Gastrocnemius medialis (tissue), 4 donors: Measurements from ENCODE around the gene SLC7A8. TPM values are rescaled to one million over a fixed set of nuclear protein-coding genes. Genes with fewer than 3 reads are reported as not detected.

Experiments
- ATAC-seq, 2 donors: fragments of 150-250 bp; one replicate each; pipeline ENCODE4 v1.9.1; 2016
- DNase-seq, 2 donors: peaks; one replicate each; pipeline ENCODE4 v3.0.0-alpha.2; 2019
- H3K27ac ChIP-seq, 4 donors: fragments of 200-600 bp; sonication (generic); 1 replicate in 1 of 4; 2 replicates in 3 of 4; pipeline ENCODE4 v1.5.1; 2016 to 2018; ENCODE audit warnings: mild to moderate bottlenecking in 2 of 4, moderate library complexity in 1 of 4
- H3K27me3 ChIP-seq, 3 donors: fragments of 200-600 bp; sonication (generic) in 2 of 3; 1 replicate in 1 of 3; 2 replicates in 2 of 3; pipeline versions ENCODE4 v1.5.1 to v1.6.0; 2016 to 2019; ENCODE audit warnings: mild to moderate bottlenecking in 1 of 3, moderate library complexity in 1 of 3
- H3K36me3 ChIP-seq, 2 donors: fragments of 200-600 bp; sonication (generic) in 1 of 2; one replicate each; pipeline ENCODE4 v1.5.1; 2017 to 2018
- H3K4me1 ChIP-seq, 2 donors: fragments of 200-600 bp; sonication (generic) in 1 of 2; one replicate each; pipeline ENCODE4 v1.5.1; 2016 to 2017; ENCODE audit warnings: mild to moderate bottlenecking in 2 of 2
- H3K4me3 ChIP-seq, 4 donors: fragments of 200-600 bp; sonication (generic) in 3 of 4; 1 replicate in 1 of 4; 2 replicates in 3 of 4; pipeline ENCODE4 v1.5.1; 2016 to 2019; ENCODE audit warnings: mild to moderate bottlenecking in 2 of 4
- H3K9me3 ChIP-seq, 3 donors: fragments of 200-600 bp; sonication (generic) in 2 of 3; 1 replicate in 1 of 3; 2 replicates in 2 of 3; pipeline ENCODE4 v1.5.1; 2016 to 2019
- CTCF ChIP-seq, 5 experiments: fragments of 450-650 bp in 3 of 5; fragments of 200-600 bp in 2 of 5; sonication (generic) in 2 of 5; IDR thresholded peaks in 4 of 5; conservative IDR thresholded peaks in 1 of 5; 1 replicate in 4 of 5; 2 replicates in 1 of 5; pipeline ENCODE4 v1.5.1; 2016 to 2019; ENCODE audit warnings: antibody characterized with exemption in 5 of 5, mild to moderate bottlenecking in 3 of 5, moderate library complexity in 3 of 5
- POLR2A ChIP-seq, 2 donors: fragments of 450-650 bp; IDR thresholded peaks; one replicate each; pipeline ENCODE4 v1.6.1; 2017; ENCODE audit warnings: antibody characterized with exemption in 2 of 2, mild to moderate bottlenecking in 2 of 2, moderate library complexity in 2 of 2
- in situ Hi-C, 4 donors: fragments of 200-750 bp; cut with MboI; loops; one replicate each; pipeline versions ENCODE4 v1.15.0 to v1.8.0; 2017; ENCODE audit warnings: low sequenced_read_pairs in 4 of 4
- intact Hi-C: fragments of 100-400 bp; cut with DNase I; formaldehyde crosslinking; loops from one replicate; pipeline ENCODE4 v1.15.1; 2023; ENCODE audit warnings: low total_unique reads
- total RNA-seq, 4 donors: library from RNA; depleted of rRNA; stranded (reverse); fragments of >200 nt; gene quantifications; one replicate each; pipeline versions ENCODE4 v1.1.0 to v1.2.3, GENCODE V29; 2016

SLC7A8 gene
- total RNA-seq, 4 donors from 2014 or later: 34.5 to 199 (median 63.7) TPM

GRCh38 chr14:23106747-23107045 lies 76.8 kb downstream of the SLC7A8 start:
- no peak overlapping the region for H3K27ac ChIP-seq
- no peak overlapping the region for H3K4me3 ChIP-seq
- TF ChIP-seq POLR2A (IDR thresholded peaks at IDR 0.05): no peak
- no peak for TF ChIP-seq CTCF (IDR thresholded peaks at IDR 0.05 in 4 of 5, conservative IDR thresholded peaks at IDR 0.05 in 1 of 5)
- DNase-seq (no peak), ATAC-seq (no peak)
- H3K36me3 ChIP-seq: no peaks in the 10 kb centered on the region
- H3K27me3 ChIP-seq: no peaks in the 10 kb centered on the region
- intact Hi-C loops: no loop called here
- H3K9me3 ChIP-seq: no peaks in the 10 kb centered on the region
- in situ Hi-C loops: loop anchor here in 2 of 4 donors (25.0 kb wide), 1 partner anchor 181 kb away; the partner anchor contains the start of gene HOMEZ (in 2 of the 2)
- no peaks in the 10 kb centered on the region for H3K4me1 ChIP-seq

DNA sequence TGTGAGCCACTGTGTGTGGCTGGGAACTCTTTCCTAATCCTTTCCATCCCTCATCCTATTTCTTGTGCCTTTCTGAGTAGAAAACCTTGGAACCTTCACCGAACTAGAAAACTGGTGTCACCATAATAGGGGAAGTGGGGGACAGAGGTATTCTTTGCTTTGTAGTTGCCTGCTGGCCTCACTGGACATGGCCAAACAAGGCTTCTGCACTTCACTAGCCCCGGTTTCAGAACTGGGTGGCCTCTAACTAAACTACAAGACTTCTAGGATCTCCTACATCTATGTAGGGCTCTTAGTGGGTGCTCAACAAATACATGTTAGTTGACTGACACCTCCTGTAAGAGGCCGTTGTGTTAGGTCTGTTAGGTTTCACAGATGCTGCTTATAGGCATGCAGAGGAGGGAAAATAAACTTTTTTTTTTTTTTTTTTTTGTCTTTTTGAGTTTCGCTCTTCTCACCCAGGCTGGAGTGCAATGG lies 78.1 kb downstream of the SLC7A8 start:
- DNase-seq (no peak), ATAC-seq (no peak)
- Histone ChIP-seq H3K4me1 (no peaks in the 10 kb centered on the region), H3K4me3 (no peak overlapping the region), H3K27ac (no peak overlapping the region), H3K9me3 (no peaks in the 10 kb centered on the region), H3K27me3 (no peaks in the 10 kb centered on the region), H3K36me3 (no peaks in the 10 kb centered on the region)
- intact Hi-C loops: no loop called here
- TF ChIP-seq POLR2A (IDR thresholded peaks at IDR 0.05) (no peak), CTCF (IDR thresholded peaks at IDR 0.05 in 4 of 5, conservative IDR thresholded peaks at IDR 0.05 in 1 of 5) (no peak)
- in situ Hi-C loops: loop anchor here in 2 of 4 donors (25.0 kb wide), 1 partner anchor 182 kb away; the partner anchor contains the start of gene HOMEZ (in 2 of the 2)

- ATAC-seq: no peak
- intact Hi-C loops: no loop called here
Observed at GRCh38 chr14:23104591-23105347, 78.7 kb downstream of the SLC7A8 start, which contains the start of gene CIROP. TSS of gene CIROP (minus strand) at chr14:23104989. CDS start at chr14:23104920, 69 bp downstream.

GRCh38 chr14:23104070-23104590 lies 79.3 kb downstream of the SLC7A8 start:
- in situ Hi-C loops (loop anchor here in 2 of 4 donors (25.0 kb wide), 1 partner anchor 183 kb away; the partner anchor contains the start of gene HOMEZ (in 2 of the 2)), intact Hi-C loops (no loop called here)
- Histone ChIP-seq H3K9me3 (no peaks in the 10 kb centered on the region), H3K36me3 (no peaks in the 10 kb centered on the region), H3K4me1 (no peaks in the 10 kb centered on the region), H3K27me3 (no peaks in the 10 kb centered on the region), H3K4me3 (no peak overlapping the region), H3K27ac (no peak overlapping the region)
- no peak for TF ChIP-seq CTCF (IDR thresholded peaks at IDR 0.05 in 4 of 5, conservative IDR thresholded peaks at IDR 0.05 in 1 of 5)
- TF ChIP-seq POLR2A (IDR thresholded peaks at IDR 0.05): no peak
- no peak for DNase-seq
- ATAC-seq: no peak

More at GRCh38 chr14:23104591-23105347, 78.7 kb downstream of the SLC7A8 start, which contains the start of gene CIROP:
- H3K27ac ChIP-seq: no peak within 1 kb of the TSS
- H3K9me3 ChIP-seq: no peaks in the 10 kb centered on the region
- no peak for DNase-seq
- in situ Hi-C loops: loop anchor here in 2 of 4 donors (25.0 kb wide), 1 partner anchor 183 kb away; the partner anchor contains the start of gene HOMEZ (in 2 of the 2)
- TF ChIP-seq POLR2A (IDR thresholded peaks at IDR 0.05) (no peak), CTCF (IDR thresholded peaks at IDR 0.05 in 4 of 5, conservative IDR thresholded peaks at IDR 0.05 in 1 of 5) (no peak)
- H3K4me3 ChIP-seq: no peak within 1 kb of the TSS
- no peaks in the 10 kb centered on the region for H3K27me3 ChIP-seq
- no peaks in the 10 kb centered on the region for H3K36me3 ChIP-seq
- no peaks in the 10 kb centered on the region for H3K4me1 ChIP-seq
